Caco-2 (cell line): ENCODE results near the gene CLEC2A. TPM values are rescaled to one million over a fixed set of nuclear protein-coding genes. Genes with fewer than 3 reads are reported as not detected.

Experiments used
- BruUV-seq: library from RNA; stranded (reverse); fragments of 400-500 nt; replicated peaks from 2 replicates; lab custom pipeline; 2021; lab: Mats Ljungman, UMichigan
- CTCF ChIA-PET: fragments of 300-600 bp; sonication (Branson Sonifier 250); formaldehyde crosslinking; loops from one replicate; lab custom pipeline; 2022; ENCODE audit warnings: antibody characterized with exemption; lab: Charles Lee
- POLR2A ChIA-PET: fragments of 300-600 bp; sonication (Branson Sonifier 250); formaldehyde crosslinking; loops from one replicate; lab custom pipeline; 2022; ENCODE audit warnings: antibody characterized with exemption; lab: Charles Lee
- DNase-seq, 2 experiments: peaks; one replicate each; pipeline versions ENCODE4 v3.0.0 to v3.0.0-alpha.2; 2020 to 2022
- H3K27me3 ChIP-seq: replicated peaks from 2 replicates; pipeline ENCODE4 v1.6.0; 2011; ENCODE audit warnings: low read length; ENCODE audit not compliant: control insufficient read depth, insufficient read depth
- H3K36me3 ChIP-seq: 2 replicates; pipeline ENCODE4 v1.5.1; 2011; ENCODE audit warnings: low read length; ENCODE audit not compliant: control insufficient read depth, insufficient read depth
- H3K4me1 ChIP-seq: fragments of 250-450 bp; sonication (Bioruptor Pico); 2 replicates; pipeline ENCODE4 v1.5.1; 2020; ENCODE audit warnings: mild to moderate bottlenecking
- H3K4me3 ChIP-seq: 2 replicates; pipeline ENCODE4 v1.5.1; 2011; ENCODE audit warnings: low read depth, mild to moderate bottlenecking, control low read depth, low read length
- H3K9me3 ChIP-seq: fragments of 250-450 bp; sonication (Bioruptor Pico); 2 replicates; pipeline ENCODE4 v1.5.1; 2020; ENCODE audit warnings: mild to moderate bottlenecking, moderate library complexity
- H3K27ac Mint-ChIP-seq: one replicate; pipeline ENCODE4 v1.8.0; 2022; ENCODE audit warnings: mixed read lengths; ENCODE audit not compliant: unreplicated experiment
- H3K27me3 Mint-ChIP-seq: one replicate; pipeline ENCODE4 v1.8.0; 2022; ENCODE audit warnings: mixed read lengths; ENCODE audit not compliant: insufficient read depth, unreplicated experiment
- H3K36me3 Mint-ChIP-seq: one replicate; pipeline ENCODE4 v1.8.0; 2022; ENCODE audit warnings: mild to moderate bottlenecking, mixed read lengths; ENCODE audit not compliant: insufficient read depth, unreplicated experiment
- H3K4me1 Mint-ChIP-seq: one replicate; pipeline ENCODE4 v1.8.0; 2022; ENCODE audit warnings: low read depth, mixed read lengths; ENCODE audit not compliant: unreplicated experiment
- H3K4me3 Mint-ChIP-seq: one replicate; pipeline ENCODE4 v1.8.0; 2022; ENCODE audit warnings: mild to moderate bottlenecking, moderate library complexity, mixed read lengths; ENCODE audit not compliant: unreplicated experiment
- H3K9me3 Mint-ChIP-seq: one replicate; pipeline ENCODE4 v1.8.0; 2022; ENCODE audit warnings: mixed read lengths; ENCODE audit not compliant: unreplicated experiment
- CTCF ChIP-seq, 2 experiments: fragments of 200-600 bp in 1 of 2; IDR thresholded peaks; 1 replicate in 1 of 2; 2 replicates in 1 of 2; pipeline versions ENCODE4 v1.5.1 to v1.8.0; 2011 to 2022; ENCODE audit warnings: antibody characterized with exemption in 1 of 2, control low read depth in 1 of 2, inconsistent platforms in 1 of 2, low read depth in 1 of 2, low read length in 1 of 2, mild to moderate bottlenecking in 1 of 2, moderate library complexity in 1 of 2; ENCODE audit not compliant: insufficient read depth in 1 of 2, severe bottlenecking in 1 of 2, unreplicated experiment in 1 of 2
- intact Hi-C: fragments of 100-400 bp; cut with micrococcal nuclease; formaldehyde crosslinking; loops from one replicate; pipeline ENCODE4 v1.10.0; 2022; ENCODE audit not compliant: unreplicated experiment
- total RNA-seq: library from RNA; stranded (reverse); gene quantifications from 2 replicates; pipeline ENCODE4 v1.2.3, GENCODE V29; 2022

Gene CLEC2A
- total RNA-seq, 1 experiment from 2014 or later = not detected

GRCh38 chr12:9872742-9873141, 59.4 kb downstream of the CLEC2A start:
- H3K4me3 ChIP-seq = no peak overlapping the region
- CTCF ChIA-PET = interaction anchor here (1.0 kb wide), 1 partner anchor 122 kb away, joined by 3 read pairs; no protein-coding TSS in a partner anchor
- H3K27me3 Mint-ChIP-seq = peaks cover 8% of the 10 kb centered on the region
- no peaks in the 10 kb centered on the region for H3K27me3 ChIP-seq
- no peak overlapping the region for H3K27ac Mint-ChIP-seq
- H3K4me1 Mint-ChIP-seq = peaks cover 15% of the 10 kb centered on the region
- no peaks in the 10 kb centered on the region; the same call in 1 of the 2 replicates for H3K4me1 ChIP-seq
- H3K9me3 ChIP-seq = no peaks in the 10 kb centered on the region
- H3K9me3 Mint-ChIP-seq = peaks cover 9% of the 10 kb centered on the region
- no peaks in the 10 kb centered on the region for H3K36me3 ChIP-seq
- peak in 1 of 2 experiments; percentile 40 for DNase-seq
- intact Hi-C loops = no loop called here
- H3K36me3 Mint-ChIP-seq = no peaks in the 10 kb centered on the region
- POLR2A ChIA-PET = no interaction called here
- no peak for TF ChIP-seq CTCF (IDR thresholded peaks at IDR 0.05; ENCODE audit: insufficient read depth in 1 of 2, low read depth in 1 of 2, low read length in 1 of 2, severe bottlenecking in 1 of 2, unreplicated experiment in 1 of 2)
- no TSS peak for BruUV-seq
- H3K4me3 Mint-ChIP-seq = no peak overlapping the region

GRCh38 chr12:9872162-9872561, 60.0 kb downstream of the CLEC2A start:
- ChIA-PET CTCF (interaction anchor here (1.0 kb wide), 1 partner anchor 121 kb away, joined by 3 read pairs; no protein-coding TSS in a partner anchor), POLR2A (no interaction called here)
- no peak overlapping the region for H3K4me3 ChIP-seq
- no TSS peak for BruUV-seq
- DNase-seq = no peak
- Mint-ChIP-seq H3K27me3 (peaks cover 8% of the 10 kb centered on the region), H3K36me3 (no peaks in the 10 kb centered on the region), H3K27ac (no peak overlapping the region), H3K4me3 (no peak overlapping the region), H3K4me1 (peaks cover 15% of the 10 kb centered on the region), H3K9me3 (peaks cover 9% of the 10 kb centered on the region)
- H3K9me3 ChIP-seq = no peaks in the 10 kb centered on the region
- no peak for TF ChIP-seq CTCF (IDR thresholded peaks at IDR 0.05; ENCODE audit: insufficient read depth in 1 of 2, low read depth in 1 of 2, low read length in 1 of 2, severe bottlenecking in 1 of 2, unreplicated experiment in 1 of 2)
- H3K27me3 ChIP-seq = no peaks in the 10 kb centered on the region
- no peaks in the 10 kb centered on the region for H3K36me3 ChIP-seq
- intact Hi-C loops = no loop called here
- H3K4me1 ChIP-seq = no peaks in the 10 kb centered on the region; the same call in 1 of the 2 replicates

GRCh38 chr12:9870286-9870866, 61.8 kb downstream of the CLEC2A start:
- no TSS peak for BruUV-seq
- ChIA-PET POLR2A (no interaction called here), CTCF (no interaction called here)
- intact Hi-C loops = no loop called here
- Mint-ChIP-seq H3K4me1 (peaks cover 15% of the 10 kb centered on the region), H3K9me3 (peaks cover 5% of the 10 kb centered on the region), H3K36me3 (no peaks in the 10 kb centered on the region), H3K4me3 (no peak overlapping the region), H3K27ac (no peak overlapping the region), H3K27me3 (peaks cover 16% of the 10 kb centered on the region)
- no peak for DNase-seq
- H3K9me3 ChIP-seq = no peaks in the 10 kb centered on the region
- no peaks in the 10 kb centered on the region for H3K36me3 ChIP-seq
- no peak overlapping the region for H3K4me3 ChIP-seq
- no peaks in the 10 kb centered on the region; the same call in 1 of the 2 replicates for H3K4me1 ChIP-seq
- no peak for TF ChIP-seq CTCF (IDR thresholded peaks at IDR 0.05; ENCODE audit: insufficient read depth in 1 of 2, low read depth in 1 of 2, low read length in 1 of 2, severe bottlenecking in 1 of 2, unreplicated experiment in 1 of 2)
- H3K27me3 ChIP-seq = no peaks in the 10 kb centered on the region
